SK-N-SH treated with all-trans-retinoic acid at 6 μM for 48 hours (cell line): ENCODE data around the gene CACNA1C.

Experiments used
- ARNTL ChIP-seq: fragments of 450-650 bp; formaldehyde crosslinking; IDR thresholded peaks from 2 replicates; pipeline ENCODE4 v1.5.0; 2020; ENCODE audit warnings: low read depth, mild to moderate bottlenecking, moderate library complexity, borderline replicate concordance
- BACH2 ChIP-seq: fragments of 250-450 bp; sonication (Bioruptor Pico); IDR thresholded peaks from 2 replicates; pipeline ENCODE4 v1.9.0; 2021; ENCODE audit warnings: mild to moderate bottlenecking, borderline replicate concordance
- CSDC2 ChIP-seq: fragments of 250-450 bp; sonication (Bioruptor Pico); IDR thresholded peaks from 2 replicates; pipeline ENCODE4 v1.5.0; 2020; ENCODE audit warnings: mild to moderate bottlenecking, moderate library complexity
- TOX ChIP-seq: fragments of 250-450 bp; sonication (Bioruptor Pico); IDR thresholded peaks from 2 replicates; pipeline ENCODE4 v1.8.0; 2021; ENCODE audit warnings: mild to moderate bottlenecking, moderate library complexity, borderline replicate concordance
- ZC3H10 ChIP-seq: fragments of 250-450 bp; sonication (Bioruptor Pico); IDR thresholded peaks from 2 replicates; pipeline ENCODE4 v1.5.1; 2021; ENCODE audit warnings: mild to moderate bottlenecking, moderate library complexity
- ZFP3 ChIP-seq: fragments of 250-450 bp; sonication (Bioruptor Pico); IDR thresholded peaks from 2 replicates; pipeline ENCODE4 v1.5.0; 2020; ENCODE audit warnings: mild to moderate bottlenecking, moderate library complexity
- ZFP30 ChIP-seq: fragments of 450-650 bp; formaldehyde crosslinking; IDR thresholded peaks from 2 replicates; pipeline ENCODE4 v1.5.0; 2022; ENCODE audit warnings: mild to moderate bottlenecking, moderate library complexity
- TF ChIP-seq, protein P1 (sequence below): fragments of 250-450 bp; sonication (Bioruptor Pico); IDR thresholded peaks from 2 replicates; pipeline ENCODE4 v1.8.0; 2020; ENCODE audit warnings: mild to moderate bottlenecking, moderate library complexity, borderline replicate concordance
- TF ChIP-seq, protein P2 (sequence below): fragments of 250-450 bp; sonication (Bioruptor Pico); IDR thresholded peaks from 2 replicates; pipeline ENCODE4 v1.5.0; 2020; ENCODE audit warnings: mild to moderate bottlenecking, moderate library complexity

DNA sequence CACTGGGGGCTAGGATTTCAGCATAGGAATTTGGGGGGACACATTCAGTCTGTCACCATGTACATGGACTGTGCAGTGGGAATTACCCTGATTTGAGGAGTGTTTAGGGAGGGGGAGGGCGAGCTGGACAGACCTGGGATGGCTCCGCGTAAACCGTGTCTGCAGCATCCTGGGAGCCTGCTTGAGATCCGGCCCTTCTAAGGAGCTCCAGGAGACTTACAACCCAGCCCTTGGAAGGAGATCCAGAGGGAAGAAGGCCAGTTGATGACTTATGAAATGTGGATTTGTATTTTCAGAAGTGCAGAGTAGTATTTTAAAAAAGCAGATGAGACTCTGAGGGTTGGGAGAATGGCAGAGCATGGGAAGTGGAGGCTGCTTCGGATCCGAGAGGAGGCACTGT lies 153.2 kb downstream of the CACNA1C start:
- no peak for TF ChIP-seq CSDC2 (CRISPR knock-in tag)
- no peak for TF ChIP-seq BACH2 (CRISPR knock-in tag)
- TF ChIP-seq ZFP3 (CRISPR knock-in tag) = no peak
- TF ChIP-seq, protein P1, sequence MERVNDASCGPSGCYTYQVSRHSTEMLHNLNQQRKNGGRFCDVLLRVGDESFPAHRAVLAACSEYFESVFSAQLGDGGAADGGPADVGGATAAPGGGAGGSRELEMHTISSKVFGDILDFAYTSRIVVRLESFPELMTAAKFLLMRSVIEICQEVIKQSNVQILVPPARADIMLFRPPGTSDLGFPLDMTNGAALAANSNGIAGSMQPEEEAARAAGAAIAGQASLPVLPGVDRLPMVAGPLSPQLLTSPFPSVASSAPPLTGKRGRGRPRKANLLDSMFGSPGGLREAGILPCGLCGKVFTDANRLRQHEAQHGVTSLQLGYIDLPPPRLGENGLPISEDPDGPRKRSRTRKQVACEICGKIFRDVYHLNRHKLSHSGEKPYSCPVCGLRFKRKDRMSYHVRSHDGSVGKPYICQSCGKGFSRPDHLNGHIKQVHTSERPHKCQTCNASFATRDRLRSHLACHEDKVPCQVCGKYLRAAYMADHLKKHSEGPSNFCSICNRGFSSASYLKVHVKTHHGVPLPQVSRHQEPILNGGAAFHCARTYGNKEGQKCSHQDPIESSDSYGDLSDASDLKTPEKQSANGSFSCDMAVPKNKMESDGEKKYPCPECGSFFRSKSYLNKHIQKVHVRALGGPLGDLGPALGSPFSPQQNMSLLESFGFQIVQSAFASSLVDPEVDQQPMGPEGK (CRISPR knock-in tag) = no peak
- no peak for TF ChIP-seq ZFP30 (CRISPR knock-in tag)
- TF ChIP-seq ARNTL (CRISPR knock-in tag) = no peak
- no peak for TF ChIP-seq ZC3H10
- TF ChIP-seq TOX (CRISPR knock-in tag) = no peak
- TF ChIP-seq, protein P2, sequence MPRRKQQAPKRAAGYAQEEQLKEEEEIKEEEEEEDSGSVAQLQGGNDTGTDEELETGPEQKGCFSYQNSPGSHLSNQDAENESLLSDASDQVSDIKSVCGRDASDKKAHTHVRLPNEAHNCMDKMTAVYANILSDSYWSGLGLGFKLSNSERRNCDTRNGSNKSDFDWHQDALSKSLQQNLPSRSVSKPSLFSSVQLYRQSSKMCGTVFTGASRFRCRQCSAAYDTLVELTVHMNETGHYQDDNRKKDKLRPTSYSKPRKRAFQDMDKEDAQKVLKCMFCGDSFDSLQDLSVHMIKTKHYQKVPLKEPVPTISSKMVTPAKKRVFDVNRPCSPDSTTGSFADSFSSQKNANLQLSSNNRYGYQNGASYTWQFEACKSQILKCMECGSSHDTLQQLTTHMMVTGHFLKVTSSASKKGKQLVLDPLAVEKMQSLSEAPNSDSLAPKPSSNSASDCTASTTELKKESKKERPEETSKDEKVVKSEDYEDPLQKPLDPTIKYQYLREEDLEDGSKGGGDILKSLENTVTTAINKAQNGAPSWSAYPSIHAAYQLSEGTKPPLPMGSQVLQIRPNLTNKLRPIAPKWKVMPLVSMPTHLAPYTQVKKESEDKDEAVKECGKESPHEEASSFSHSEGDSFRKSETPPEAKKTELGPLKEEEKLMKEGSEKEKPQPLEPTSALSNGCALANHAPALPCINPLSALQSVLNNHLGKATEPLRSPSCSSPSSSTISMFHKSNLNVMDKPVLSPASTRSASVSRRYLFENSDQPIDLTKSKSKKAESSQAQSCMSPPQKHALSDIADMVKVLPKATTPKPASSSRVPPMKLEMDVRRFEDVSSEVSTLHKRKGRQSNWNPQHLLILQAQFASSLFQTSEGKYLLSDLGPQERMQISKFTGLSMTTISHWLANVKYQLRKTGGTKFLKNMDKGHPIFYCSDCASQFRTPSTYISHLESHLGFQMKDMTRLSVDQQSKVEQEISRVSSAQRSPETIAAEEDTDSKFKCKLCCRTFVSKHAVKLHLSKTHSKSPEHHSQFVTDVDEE (CRISPR knock-in tag) = no peak
